Kidney (tissue), 14 donors: ENCODE measurements around the gene LMNTD1. TPM values are rescaled to one million over a fixed set of nuclear protein-coding genes. Genes with fewer than 3 reads are reported as not detected.
"Not testable (repeated sequence)": the region's sequence is repeated elsewhere in the genome, so short reads cannot be mapped to it uniquely, and the experiment has no call there.

Source experiments
- DNase-seq, 5 donors: peaks; one replicate each; pipeline ENCODE4 v3.0.0-alpha.2; 2013 to 2020
- FAIRE-seq: peaks from 2 replicates; lab custom pipeline; 2012; peaks lifted over from hg19 to GRCh38; lab: Jason Lieb, UNC
- H3K27ac ChIP-seq, 2 donors: one replicate each; pipeline ENCODE4 v1.7.0; 2013; ENCODE audit warnings: low read depth in 2 of 2, low read length in 2 of 2, inconsistent platforms in 1 of 2
- H3K27me3 ChIP-seq: one replicate; pipeline ENCODE4 v1.7.1; 2013; ENCODE audit warnings: low read length, inconsistent platforms; ENCODE audit not compliant: control insufficient read depth, insufficient read depth
- H3K36me3 ChIP-seq, 3 donors: one replicate each; pipeline versions ENCODE4 v1.7.0 to v1.7.1; 2013; ENCODE audit warnings: low read length in 3 of 3, control low read depth in 1 of 3, inconsistent platforms in 1 of 3; ENCODE audit not compliant: insufficient read depth in 3 of 3, control insufficient read depth in 2 of 3
- H3K4me1 ChIP-seq, 3 donors: one replicate each; pipeline versions ENCODE4 v1.7.0 to v1.7.1; 2013; ENCODE audit warnings: low read length in 3 of 3, inconsistent platforms in 1 of 3, low read depth in 1 of 3; ENCODE audit not compliant: control insufficient read depth in 2 of 3, insufficient read depth in 2 of 3
- H3K4me3 ChIP-seq, 3 donors: one replicate each; pipeline versions ENCODE4 v1.7.0 to v1.8.1; 2013; ENCODE audit warnings: low read length in 3 of 3, control low read depth in 1 of 3, inconsistent platforms in 1 of 3
- H3K9ac ChIP-seq, 3 donors: one replicate each; pipeline versions ENCODE4 v1.7.0 to v1.7.1; 2013; ENCODE audit warnings: low read length in 3 of 3, control low read depth in 1 of 3, inconsistent platforms in 1 of 3
- H3K9me3 ChIP-seq, 3 donors: one replicate each; pipeline versions ENCODE4 v1.7.0 to v1.7.1; 2013; ENCODE audit warnings: low read length in 3 of 3, control low read depth in 1 of 3, inconsistent platforms in 1 of 3; ENCODE audit not compliant: control insufficient read depth in 2 of 3, insufficient read depth in 1 of 3
- CTCF ChIP-seq: IDR thresholded peaks from 3 replicates; pipeline ENCODE4 v1.5.1; 2012; ENCODE audit warnings: mild to moderate bottlenecking, moderate library complexity, borderline replicate concordance; ENCODE audit not compliant: insufficient read depth; ENCODE audit errors: extremely low read depth
- intact Hi-C: fragments of 100-400 bp; cut with DNase I; formaldehyde crosslinking; loops from one replicate; pipeline ENCODE4 v1.11.1; 2022
- polyA plus RNA-seq: library from polyadenylated mRNA; stranded (reverse); fragments of 350-450 nt; fragmentation: Illumina TruSeq; extraction: RNeasy Lipid Tissue Mini Kit (QIAGEN cat#74804); gene quantifications from one replicate; pipeline ENCODE4 v1.2.3, GENCODE V29; 2014; ENCODE audit warnings: low read depth, low replicate concordance; ENCODE audit not compliant: insufficient read depth
- total RNA-seq: library from RNA; stranded (reverse); fragmentation: NEBNext Ultra II Directional; extraction: Animal tissue kit (Norgen Biotek cat#: 25700); gene quantifications from one replicate; pipeline ENCODE4 v1.2.1, GENCODE V29; 2021
- donor health status: control.
- donor health status: control.
- donor health status: control.
- donor health status: control.
- donor health status: control.
- donor health status: DM: yes; HTN: yes; CAD: no.
- donor health status: Normal renal cell carcinoma (clear cell type).

Gene LMNTD1
- total and polyA plus RNA-seq, 2 donors from 2014 or later, result not detected

GRCh38 chr12:25491396-25492325, 61.4 kb downstream of the LMNTD1 start:
- H3K27ac ChIP-seq, result no peak overlapping the region
- H3K36me3 ChIP-seq, result no peaks in the 10 kb centered on the region
- no peak overlapping the region for H3K9ac ChIP-seq
- no peak overlapping the region for H3K4me3 ChIP-seq
- FAIRE-seq (no peak), DNase-seq (no peak)
- no peak for TF ChIP-seq CTCF
- H3K27me3 ChIP-seq, result no peaks in the 10 kb centered on the region
- peaks cover 0 to 3% (median 0%) of the 10 kb centered on the region in 3 donors for H3K4me1 ChIP-seq
- no peaks in the 10 kb centered on the region for H3K9me3 ChIP-seq
- intact Hi-C loops, result no loop called here

GRCh38 chr12:25488956-25489870, 63.9 kb downstream of the LMNTD1 start:
- FAIRE-seq, intact Hi-C loops, DNase-seq, H3K9ac ChIP-seq, H3K4me1 ChIP-seq, H3K9me3 ChIP-seq, H3K4me3 ChIP-seq, H3K36me3 ChIP-seq, H3K27ac ChIP-seq, H3K27me3 ChIP-seq: not testable (repeated sequence)

GRCh38 chr12:25482625-25483024, 70.5 kb downstream of the LMNTD1 start:
- intact Hi-C loops, result no loop called here
- DNase-seq (peak in 2 of 5 donors; percentile 6 to 43), FAIRE-seq (no peak)
- Histone ChIP-seq H3K4me1 (no peaks in the 10 kb centered on the region), H3K27ac (no peak overlapping the region), H3K9me3 (no peaks in the 10 kb centered on the region), H3K9ac (no peak overlapping the region), H3K4me3 (no peak overlapping the region), H3K36me3 (no peaks in the 10 kb centered on the region), H3K27me3 (no peaks in the 10 kb centered on the region)
- TF ChIP-seq CTCF, result no peak

- no peak overlapping the region for H3K9ac ChIP-seq
- H3K9me3 ChIP-seq, result no peaks in the 10 kb centered on the region
- no peaks in the 10 kb centered on the region for H3K36me3 ChIP-seq
- no peaks in the 10 kb centered on the region for H3K4me1 ChIP-seq
- intact Hi-C loops, result no loop called here
- H3K27me3 ChIP-seq, result no peaks in the 10 kb centered on the region
- H3K4me3 ChIP-seq, result no peak overlapping the region
- no peak for DNase-seq
- no peak for FAIRE-seq
- no peak overlapping the region for H3K27ac ChIP-seq
- TF ChIP-seq CTCF, result no peak
These were observed 72.9 kb downstream of the LMNTD1 start for GRCh38 chr12:25480145-25480544.
